K562 (cell line): ENCODE measurements around the gene KCNAB2. TPM values are rescaled to one million over a fixed set of nuclear protein-coding genes. Genes with fewer than 3 reads are reported as not detected.

Source experiments
- ATAC-seq: fragments of 200-7000 bp; cut with Tn5 transposase; 3 replicates; pipeline ENCODE4 v1.9.1; 2020; ENCODE audit warnings: moderate library complexity
- BruUV-seq: library from RNA; stranded (reverse); fragments of 400-500 nt; replicated peaks from 2 replicates; lab custom pipeline; 2021; lab: Mats Ljungman, UMichigan
- CTCF ChIA-PET: fragments of 300-600 bp; formaldehyde crosslinking; extraction: SDS; loops from one replicate; lab custom pipeline; 2021; ENCODE audit warnings: low intra/inter-chr PET ratio; lab: Yijun Ruan, JAX
- POLR2A ChIA-PET: fragments of 300-600, 350-650 bp; sonication (Branson Sonifier 250); formaldehyde crosslinking; extraction: SDS; loops from one replicate; lab custom pipeline; 2021; ENCODE audit warnings: antibody characterized with exemption, inconsistent platforms; lab: Yijun Ruan, JAX
- DNase-seq, 4 experiments: peaks; one replicate each; pipeline versions ENCODE4 v3.0.0 to v3.0.0-alpha.2; 2011 to 2018; ENCODE audit warnings: low spot score in 3 of 4, mixed read lengths in 3 of 4; ENCODE audit errors: extremely low read depth in 1 of 4
- FAIRE-seq: peaks from 2 replicates; lab custom pipeline; 2011; peaks lifted over from hg19 to GRCh38; lab: Jason Lieb, UNC
- H2AFZ ChIP-seq: 2 replicates; pipeline ENCODE4 v1.6.0; 2011; ENCODE audit warnings: low read depth, low read length, control low read depth, inconsistent platforms
- H3K27ac ChIP-seq: fragments of 200-600 bp; 3 replicates; pipeline ENCODE4 v1.8.0; 2011; ENCODE audit warnings: low read depth, mild to moderate bottlenecking, control low read depth, inconsistent platforms, low read length, moderate library complexity, mixed read lengths; ENCODE audit errors: extremely low read depth
- H3K27me3 ChIP-seq, 2 experiments: fragments of 300-600 bp in 1 of 2; 2 replicates in 1 of 2; 3 replicates in 1 of 2; pipeline versions ENCODE4 v1.6.0 to v1.8.0; 2011; ENCODE audit warnings: inconsistent platforms in 2 of 2, low read length in 2 of 2, mild to moderate bottlenecking in 1 of 2, mixed read lengths in 1 of 2, moderate library complexity in 1 of 2; ENCODE audit not compliant: control insufficient read depth in 2 of 2, insufficient read depth in 2 of 2
- H3K36me3 ChIP-seq: fragments of 300-600 bp; 3 replicates; pipeline ENCODE4 v1.8.0; 2011; ENCODE audit warnings: mild to moderate bottlenecking, low read length, inconsistent platforms; ENCODE audit not compliant: control insufficient read depth, insufficient read depth
- H3K4me1 ChIP-seq, 2 experiments: fragments of 200-600 bp in 1 of 2; replicated peaks in 1 of 2; 2 replicates in 1 of 2; 3 replicates in 1 of 2; pipeline versions ENCODE4 v1.5.1 to v1.8.0; 2011; ENCODE audit warnings: inconsistent platforms in 2 of 2, low read length in 2 of 2, mild to moderate bottlenecking in 1 of 2, mixed read lengths in 1 of 2, moderate library complexity in 1 of 2; ENCODE audit not compliant: control insufficient read depth in 2 of 2, insufficient read depth in 2 of 2
- H3K4me2 ChIP-seq: 2 replicates; pipeline ENCODE4 v1.6.1; 2011; ENCODE audit warnings: low read length, control low read depth, inconsistent platforms, mixed read lengths; ENCODE audit not compliant: insufficient read depth
- H3K4me3 ChIP-seq: fragments of 200-600 bp; sonication (generic), shearing (Covaris generic); 2 replicates; pipeline ENCODE4 v1.5.1; 2016; ENCODE audit warnings: control low read depth, inconsistent platforms
- H3K79me2 ChIP-seq: fragments of 200-600 bp; 3 replicates; pipeline ENCODE4 v1.8.0; 2011; ENCODE audit warnings: low read length, inconsistent platforms; ENCODE audit not compliant: control insufficient read depth, insufficient read depth
- H3K9ac ChIP-seq, 2 experiments: 2 replicates each; pipeline versions ENCODE4 v1.6.0 to v1.6.1; 2011; ENCODE audit warnings: low read depth in 2 of 2, low read length in 2 of 2, control low read depth in 1 of 2, inconsistent platforms in 1 of 2, mild to moderate bottlenecking in 1 of 2, mixed read lengths in 1 of 2; ENCODE audit not compliant: insufficient read depth in 1 of 2
- H3K9me1 ChIP-seq: one replicate; pipeline ENCODE4 v1.6.0; 2011; ENCODE audit warnings: inconsistent platforms, mild to moderate bottlenecking, low read length, moderate library complexity; ENCODE audit not compliant: control insufficient read depth, insufficient read depth
- H3K9me3 ChIP-seq: replicated peaks from 2 replicates; pipeline ENCODE4 v1.5.1; 2011; ENCODE audit warnings: low read depth, low read length, inconsistent platforms; ENCODE audit not compliant: control insufficient read depth, insufficient read depth
- H4K20me1 ChIP-seq: replicated peaks from 2 replicates; pipeline ENCODE4 v1.6.1; 2011; ENCODE audit warnings: low read length, inconsistent platforms, mixed read lengths; ENCODE audit not compliant: control insufficient read depth, insufficient read depth
- CBX1 ChIP-seq: sonication (generic); IDR thresholded peaks from 2 replicates; pipeline ENCODE4 v1.6.1; 2016; ENCODE audit warnings: antibody characterized with exemption, low read depth, mild to moderate bottlenecking
- CBX2 ChIP-seq: fragments of 200-600 bp; sonication (generic); IDR thresholded peaks from one replicate; pipeline ENCODE4 v1.6.1; 2012; ENCODE audit warnings: mild to moderate bottlenecking, low read length, inconsistent platforms; ENCODE audit not compliant: insufficient read depth, poor library complexity, severe bottlenecking
- PRMT5 ChIP-seq: sonication (generic); formaldehyde crosslinking; IDR thresholded peaks from 2 replicates; pipeline ENCODE4 v1.5.0; 2020; ENCODE audit warnings: missing genetic modification reagents
- ZNF324 ChIP-seq: fragments of 250-450 bp; sonication (Bioruptor Pico); IDR thresholded peaks from 2 replicates; pipeline ENCODE4 v1.4.0; 2020; ENCODE audit warnings: mild to moderate bottlenecking
- ZNF518B ChIP-seq: fragments of 250-450 bp; sonication (Bioruptor Pico); IDR thresholded peaks from 2 replicates; pipeline ENCODE4 v1.5.0; 2021; ENCODE audit warnings: mild to moderate bottlenecking, moderate library complexity
- WGBS: fragments of 100-300 bp; shearing (Covaris generic); methylation state at CpG from one replicate; pipeline ENCODE4 v1.1.6; 2016; ENCODE audit warnings: low coverage, mixed read lengths; ENCODE audit not compliant: insufficient coverage; ENCODE audit errors: missing lambda C conversion rate; 5-methylcytosine and 5-hydroxymethylcytosine counted together
- in situ Hi-C: fragments of 300-500 bp; cut with MboI; formaldehyde crosslinking; loops from 4 replicates; pipeline ENCODE4 v1.15.0; 2018; ENCODE audit warnings: inconsistent platforms, mixed read lengths
- intact Hi-C: fragments of 100-400 bp; cut with micrococcal nuclease; formaldehyde crosslinking; loops from 2 replicates; pipeline ENCODE4 v1.14.2; 2022
- polyA plus RNA-seq, 8 experiments: library from polyadenylated mRNA; depleted of rRNA in 4 of 8; stranded (reverse) in 5 of 8; unstranded in 3 of 8; fragments of >200 nt; fragmentation: Nextera tagmentation in 2 of 8; fragmentation: Illumina TruSeq in 1 of 8; extraction: Ambion mirVana in 2 of 8; extraction: Trizol in 1 of 8; gene quantifications; 2 replicates each; pipeline versions ENCODE4 v1.2.1 to v1.2.3, GENCODE V29; 2011 to 2014; ENCODE audit warnings: inconsistent platforms in 1 of 8, missing spikeins in 1 of 8
- total RNA-seq, 7 experiments: library from RNA; depleted of rRNA in 6 of 7; stranded (reverse); fragments of >200 nt in 6 of 7; fragmentation: Illumina TruSeq in 2 of 7; extraction: Trizol in 2 of 7; gene quantifications; 2 replicates each; pipeline versions ENCODE4 v1.2.1 to v1.2.3, GENCODE V29; 2011 to 2021; ENCODE audit warnings: low replicate concordance in 1 of 7

Gene KCNAB2
- total and polyA plus RNA-seq, 9 of the 15 experiments (the other 6 are each of a cell fraction or from before 2014, with no cell fraction given), result 1.8 to 15.8 (median 7.1) TPM

GRCh38 chr1:6116137-6116536, 70.4 kb downstream of the KCNAB2 start:
- Histone ChIP-seq H3K79me2 (no peaks in the 10 kb centered on the region), H3K36me3 (no peaks in the 10 kb centered on the region), H3K9me3 (no peaks in the 10 kb centered on the region), H2AFZ (no peak overlapping the region), H3K4me2 (no peak overlapping the region), H4K20me1 (no peaks in the 10 kb centered on the region), H3K4me1 (peaks cover 0 to 8% of the 10 kb centered on the region in 2 experiments; a peak in 2 of 5 replicates), H3K9me1 (no peaks in the 10 kb centered on the region), H3K9ac (no peak overlapping the region)
- intact Hi-C loops, result no loop called here
- CTCF ChIA-PET, result no interaction called here
- POLR2A ChIA-PET, result interaction anchor here (0.6 to 1.2 kb wide), 3 partner anchors 10 to 203 kb away, joined by 3 to 6 read pairs (median 3); no protein-coding TSS in a partner anchor
- no peak for DNase-seq
- TF ChIP-seq ZNF518B (CRISPR knock-in tag) (no peak), CBX2 (peak; percentile 0), PRMT5 (CRISPR knock-in tag) (no peak), ZNF324 (CRISPR knock-in tag) (no peak), CBX1 (no peak)
- TF ChIP-seq, all 486 proteins: peak for 1
- FAIRE-seq (no peak), ATAC-seq (no peak)
- Histone ChIP-seq H3K4me3 (no peak overlapping the region), H3K27ac (no peak overlapping the region), H3K27me3 (peaks cover 28 to 38% of the 10 kb centered on the region in 2 experiments)
- BruUV-seq, result no TSS peak
- WGBS, result 0% methylated on average over 1 of the region's 1 CpG
- in situ Hi-C loops, result no loop called here
